Thymus (tissue), 11 donors: ENCODE data around the gene SFTPA1. TPM values are rescaled to one million over a fixed set of nuclear protein-coding genes. Genes with fewer than 3 reads are reported as not detected.
"Not testable (repeated sequence)": the region's sequence is repeated elsewhere in the genome, so short reads cannot be mapped to it uniquely, and the experiment has no call there.

Experiments used
- DNase-seq, 9 donors: peaks; one replicate each; pipeline ENCODE4 v3.0.0-alpha.2; 2013; ENCODE audit warnings: low spot score in 9 of 9, low read depth in 6 of 9, missing footprints in 1 of 9
- H3K27ac ChIP-seq, 2 donors: one replicate each; pipeline ENCODE4 v1.5.1; 2013; ENCODE audit warnings: control low read depth in 1 of 2, low read depth in 1 of 2, low read length in 1 of 2, mild to moderate bottlenecking in 1 of 2, moderate library complexity in 1 of 2
- H3K27me3 ChIP-seq, 2 donors: one replicate each; pipeline ENCODE4 v1.5.1; 2013; ENCODE audit warnings: low read length in 1 of 2; ENCODE audit not compliant: control insufficient read depth in 2 of 2, insufficient read depth in 1 of 2
- H3K36me3 ChIP-seq, 2 donors: one replicate each; pipeline ENCODE4 v1.5.1; 2013; ENCODE audit warnings: low read length in 1 of 2, mild to moderate bottlenecking in 1 of 2, moderate library complexity in 1 of 2; ENCODE audit not compliant: control insufficient read depth in 2 of 2, insufficient read depth in 2 of 2
- H3K4me1 ChIP-seq, 2 donors: one replicate each; pipeline ENCODE4 v1.5.1; 2013; ENCODE audit warnings: low read length in 2 of 2; ENCODE audit not compliant: control insufficient read depth in 2 of 2, insufficient read depth in 2 of 2
- H3K4me3 ChIP-seq, 2 donors: one replicate each; pipeline ENCODE4 v1.5.1; 2013; ENCODE audit warnings: low read length in 2 of 2, control low read depth in 1 of 2, mild to moderate bottlenecking in 1 of 2
- H3K9me3 ChIP-seq, 2 donors: one replicate each; pipeline ENCODE4 v1.5.1; 2013; ENCODE audit warnings: low read length in 1 of 2, mild to moderate bottlenecking in 1 of 2; ENCODE audit not compliant: control insufficient read depth in 2 of 2, insufficient read depth in 1 of 2
- WGBS: extraction: QIAGEN DNeasy Blood & Tissue Kit; methylation state at CpG from one replicate; pipeline ENCODE4 v1.1.7; 2013; 5-methylcytosine and 5-hydroxymethylcytosine counted together
- polyA plus RNA-seq: library from polyadenylated mRNA; stranded (reverse); fragments of 200-250 nt; gene quantifications from one replicate; pipeline ENCODE4 v1.2.3, GENCODE V29; 2013
- total RNA-seq: library from RNA; stranded (reverse); fragments of 120-200 nt; gene quantifications from one replicate; pipeline ENCODE4 v1.2.4, GENCODE V29; 2013
- donor health status: healthy.

SFTPA1 gene
- total and polyA plus RNA-seq, 2 donors = 1.4 to 6.4 TPM

- H3K27ac ChIP-seq = no peak overlapping the region
- H3K4me3 ChIP-seq = no peak overlapping the region
- no peaks in the 10 kb centered on the region for H3K36me3 ChIP-seq
- no peaks in the 10 kb centered on the region for H3K9me3 ChIP-seq
- no peak for DNase-seq
- H3K27me3 ChIP-seq = no peaks in the 10 kb centered on the region
- H3K4me1 ChIP-seq = no peaks in the 10 kb centered on the region
- WGBS = 89% methylated on average over 2 of the region's 2 CpGs
Measured at GRCh38 chr10:79602953-79603352, 7.8 kb upstream of the SFTPA1 start.

GRCh38 chr10:79604294-79604693 is 6.4 kb upstream of the SFTPA1 start:
- no peak for DNase-seq
- Histone ChIP-seq H3K9me3 (no peaks in the 10 kb centered on the region), H3K27ac (no peak overlapping the region), H3K4me1 (no peaks in the 10 kb centered on the region), H3K27me3 (no peaks in the 10 kb centered on the region), H3K4me3 (no peak overlapping the region), H3K36me3 (no peaks in the 10 kb centered on the region)
- 83% methylated on average over 1 of the region's 1 CpG for WGBS

GRCh38 chr10:79605308-79605707 is 5.4 kb upstream of the SFTPA1 start:
- Histone ChIP-seq H3K4me1 (no peaks in the 10 kb centered on the region), H3K27ac (no peak overlapping the region), H3K27me3 (no peaks in the 10 kb centered on the region), H3K4me3 (no peak overlapping the region), H3K36me3 (no peaks in the 10 kb centered on the region), H3K9me3 (no peaks in the 10 kb centered on the region)
- no peak for DNase-seq

DNA sequence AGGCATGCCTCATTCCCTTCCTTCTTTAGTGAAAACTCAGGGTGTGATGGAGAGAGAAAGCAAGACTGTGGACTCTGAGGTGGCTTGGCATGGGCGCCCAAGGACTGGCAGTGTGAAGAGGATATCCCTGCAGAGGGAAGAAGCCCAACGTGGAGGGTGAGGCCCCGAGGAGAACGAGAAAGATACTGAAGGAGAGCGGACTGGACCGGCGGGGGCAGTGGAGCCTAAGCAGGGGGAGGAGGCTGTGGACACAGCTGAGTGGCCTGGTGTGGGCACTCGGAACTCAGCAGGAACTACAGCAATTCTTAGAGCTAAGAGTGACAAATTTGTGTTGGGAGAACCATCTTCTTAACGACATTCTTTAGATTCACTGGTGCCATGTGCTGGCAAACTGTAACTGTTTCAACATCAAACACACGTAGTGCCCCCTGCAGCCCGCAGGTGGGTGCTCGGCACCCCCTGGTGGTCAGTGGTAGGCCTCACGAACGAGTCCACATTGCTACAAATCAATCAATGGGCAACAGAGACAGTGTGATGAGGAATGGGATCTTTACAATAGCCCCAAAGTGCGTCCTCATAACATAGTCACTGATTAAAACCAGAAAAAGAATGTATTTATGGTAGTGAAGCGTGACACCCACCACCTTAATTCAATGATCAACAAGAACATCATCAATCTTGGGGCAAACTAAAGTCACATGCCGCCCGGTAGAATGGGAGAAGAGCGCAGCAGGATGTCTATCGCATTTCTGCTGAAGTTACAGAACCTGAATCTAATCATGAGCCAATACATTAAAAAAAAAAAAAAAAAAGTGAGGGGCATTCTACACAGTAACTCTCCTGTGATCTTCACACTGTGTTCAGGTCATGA is 2.0 kb upstream of the SFTPA1 start:
- peak in 7 of 9 donors; percentile 4 to 55 (median 23) for DNase-seq
- H3K27me3 ChIP-seq = no peaks in the 10 kb centered on the region
- no peaks in the 10 kb centered on the region for H3K4me1 ChIP-seq
- no peaks in the 10 kb centered on the region for H3K9me3 ChIP-seq
- H3K4me3 ChIP-seq = no peak overlapping the region
- H3K36me3 ChIP-seq = no peaks in the 10 kb centered on the region
- H3K27ac ChIP-seq = no peak overlapping the region
- 75% methylated on average over 20 of the region's 20 CpGs for WGBS

- H3K27ac ChIP-seq, DNase-seq, H3K27me3 ChIP-seq, H3K9me3 ChIP-seq, H3K36me3 ChIP-seq, H3K4me3 ChIP-seq, H3K4me1 ChIP-seq: not testable (repeated sequence)
- 95% methylated on average over 18 of the region's 18 CpGs for WGBS
Measured at GRCh38 chr10:79611193-79611976, 646 bp downstream of the SFTPA1 start.

DNA sequence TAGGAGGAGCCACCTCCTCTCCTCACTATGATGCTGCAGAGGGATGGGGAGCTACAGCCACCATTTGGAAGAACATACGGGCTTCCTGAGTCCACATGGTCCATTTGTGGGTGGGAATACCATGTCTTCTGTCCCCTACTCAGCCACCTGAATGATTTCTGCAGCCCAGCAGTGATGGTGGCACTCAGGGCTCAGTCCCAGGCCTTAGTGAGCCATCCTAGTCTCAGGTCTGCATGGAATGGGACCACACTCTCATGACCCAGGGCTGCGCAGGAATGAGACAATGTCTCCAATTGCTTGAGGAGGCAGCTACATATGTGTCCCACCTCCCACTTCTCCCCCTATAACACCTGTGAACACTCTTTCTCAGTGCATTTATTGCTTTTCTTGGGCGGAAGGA is 4.8 kb downstream of the SFTPA1 start:
- no peak for DNase-seq
- WGBS = 97% methylated on average over 3 of the region's 3 CpGs
- no peaks in the 10 kb centered on the region for H3K27me3 ChIP-seq
- no peaks in the 10 kb centered on the region for H3K4me1 ChIP-seq
- no peaks in the 10 kb centered on the region for H3K9me3 ChIP-seq
- H3K36me3 ChIP-seq = no peaks in the 10 kb centered on the region
- no peak overlapping the region for H3K27ac ChIP-seq
- no peak overlapping the region for H3K4me3 ChIP-seq

DNA sequence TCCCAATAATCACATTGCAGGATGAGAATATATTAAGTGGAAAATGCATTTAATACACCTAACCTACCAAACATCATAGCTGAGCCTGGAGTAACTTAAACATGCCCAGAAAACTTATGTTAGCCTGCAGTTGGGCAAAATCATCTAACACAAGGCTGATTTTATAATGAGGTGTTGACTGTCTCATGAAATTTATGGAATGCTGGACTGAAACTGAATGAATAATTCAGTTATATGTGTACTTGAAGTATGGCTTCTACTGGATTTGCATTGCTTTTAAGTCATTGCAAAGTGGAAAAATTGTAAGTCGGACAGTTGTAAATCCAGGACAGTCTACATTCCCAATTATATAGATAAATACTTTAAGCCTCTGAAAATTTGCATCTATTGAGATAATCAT is 5.4 kb downstream of the SFTPA1 start:
- no peaks in the 10 kb centered on the region for H3K36me3 ChIP-seq
- H3K27ac ChIP-seq = no peak overlapping the region
- H3K9me3 ChIP-seq = no peaks in the 10 kb centered on the region
- WGBS = 94% methylated on average over 1 of the region's 1 CpG
- no peak for DNase-seq
- H3K27me3 ChIP-seq = no peaks in the 10 kb centered on the region
- no peak overlapping the region for H3K4me3 ChIP-seq
- no peaks in the 10 kb centered on the region for H3K4me1 ChIP-seq

DNA sequence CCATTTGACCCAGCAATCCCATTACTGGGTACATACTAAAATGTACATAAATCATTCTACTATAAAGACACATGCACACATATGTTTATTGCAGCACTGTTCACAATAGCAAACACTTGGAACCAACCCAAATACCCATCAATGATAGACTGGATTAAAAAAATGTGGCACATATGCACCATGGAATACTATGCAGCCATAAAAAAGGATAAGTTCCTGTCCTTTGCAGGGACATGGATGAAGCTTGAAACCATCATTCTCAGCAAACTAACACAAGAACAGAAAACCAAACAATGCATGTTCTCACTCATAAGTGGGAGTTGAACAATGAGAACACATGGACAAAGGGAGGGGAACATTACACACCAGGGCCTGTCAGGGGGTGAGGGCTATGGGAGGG is 12.9 kb downstream of the SFTPA1 start:
- not testable (repeated sequence) for H3K36me3 ChIP-seq, DNase-seq, H3K27me3 ChIP-seq, H3K4me1 ChIP-seq, H3K27ac ChIP-seq, H3K9me3 ChIP-seq, H3K4me3 ChIP-seq

GRCh38 chr10:79627075-79627474 is 16.3 kb downstream of the SFTPA1 start:
- Histone ChIP-seq H3K9me3 (no peaks in the 10 kb centered on the region), H3K36me3 (no peaks in the 10 kb centered on the region), H3K27ac (no peak overlapping the region), H3K4me1 (no peaks in the 10 kb centered on the region), H3K4me3 (no peak overlapping the region), H3K27me3 (no peaks in the 10 kb centered on the region)
- no peak for DNase-seq
- 68% methylated on average over 2 of the region's 2 CpGs for WGBS
